ENCODE measurements around the gene RAB20. TPM values are rescaled to one million over a fixed set of nuclear protein-coding genes. Genes with fewer than 3 reads are reported as not detected.

The RAB20 gene
- total and polyA plus RNA-seq, 2 donors (not counting 1 experiment from before 2014, with no cell fraction given) = 2.4 to 4.6 TPM

GRCh38 chr13:110499621-110500281 is 61.8 kb downstream of the RAB20 start:
- H2AFZ ChIP-seq (ENCODE audit: insufficient read depth, low read depth, low read length, poor library complexity, severe bottlenecking) = no peak overlapping the region
- no peaks in the 10 kb centered on the region for H3K4me1 ChIP-seq (ENCODE audit: control insufficient read depth in 2 of 2, insufficient read depth in 2 of 2, low read length in 2 of 2)
- H3K27ac Mint-ChIP-seq = no peak overlapping the region
- peaks cover 1 to 10% (median 3%) of the 10 kb centered on the region in 3 donors for H3K9me3 ChIP-seq (ENCODE audit: control extremely low read depth in 1 of 3, control insufficient read depth in 2 of 3, insufficient read depth in 1 of 3, low read length in 2 of 3)
- ChIA-PET POLR2A (no interaction called here), CTCF (no interaction called here)
- no peaks in the 10 kb centered on the region for H4K20me1 ChIP-seq (ENCODE audit: control insufficient read depth, insufficient read depth, low read length, poor library complexity, severe bottlenecking)
- H3K4me3 ChIP-seq (ENCODE audit: control extremely low read depth in 1 of 5, extremely low read depth in 1 of 5, insufficient read depth in 1 of 5, low read depth in 2 of 5, low read length in 4 of 5) = no peak overlapping the region
- H3K79me2 ChIP-seq (ENCODE audit: control insufficient read depth, insufficient read depth, low read length) = no peaks in the 10 kb centered on the region
- H3K4me2 ChIP-seq (replicated peaks; ENCODE audit: low read depth, low read length, poor library complexity, severe bottlenecking) = no peak overlapping the region
- ATAC-seq (ENCODE audit: low read depth) (no peak), DNase-seq (no peak)
- H3K27me3 Mint-ChIP-seq = peaks cover 10% of the 10 kb centered on the region
- no peak overlapping the region for H3K9ac ChIP-seq (ENCODE audit: low read length)
- H3K27ac ChIP-seq (ENCODE audit: low read length in 2 of 2) = no peak overlapping the region
- no peak for TF ChIP-seq EZH2 (IDR thresholded peaks at IDR 0.05; ENCODE audit: borderline replicate concordance, insufficient read depth, low read depth, low read length, poor library complexity, severe bottlenecking)
- TF ChIP-seq CTCF (IDR thresholded peaks at IDR 0.05) = no peak
- WGBS (ENCODE audit: insufficient coverage) = 98% methylated on average over 5 of the region's 10 CpGs
- no peak overlapping the region for H3K4me3 Mint-ChIP-seq
- H3K9me3 Mint-ChIP-seq (ENCODE audit: insufficient read depth) = peaks cover 10% of the 10 kb centered on the region
- intact Hi-C loops (cut with micrococcal nuclease) = no loop called here
- no peaks in the 10 kb centered on the region for H3K36me3 ChIP-seq (replicated peaks in 1 of 2; ENCODE audit: control extremely low read depth in 1 of 2, control insufficient read depth in 1 of 2, extremely low read depth in 1 of 2, insufficient read depth in 2 of 2, low read length in 1 of 2)
- H3K4me1 Mint-ChIP-seq = no peaks in the 10 kb centered on the region
- peaks cover 0 to 4% (median 0%) of the 10 kb centered on the region in 4 experiments for H3K27me3 ChIP-seq (replicated peaks in 1 of 4; ENCODE audit: control extremely low read depth in 1 of 4, control insufficient read depth in 3 of 4, insufficient read depth in 4 of 4, low read length in 3 of 4)

GRCh38 chr13:110498765-110499164 is 62.8 kb downstream of the RAB20 start:
- Histone ChIP-seq H4K20me1 (ENCODE audit: control insufficient read depth, insufficient read depth, low read length, poor library complexity, severe bottlenecking) (no peaks in the 10 kb centered on the region), H3K27me3 (replicated peaks in 1 of 4; ENCODE audit: control extremely low read depth in 1 of 4, control insufficient read depth in 3 of 4, insufficient read depth in 4 of 4, low read length in 3 of 4) (peaks cover 0 to 4% (median 0%) of the 10 kb centered on the region in 4 experiments), H2AFZ (ENCODE audit: insufficient read depth, low read depth, low read length, poor library complexity, severe bottlenecking) (no peak overlapping the region), H3K9me3 (ENCODE audit: control extremely low read depth in 1 of 3, control insufficient read depth in 2 of 3, insufficient read depth in 1 of 3, low read length in 2 of 3) (peaks cover 1 to 10% (median 3%) of the 10 kb centered on the region in 3 donors), H3K9ac (ENCODE audit: low read length) (no peak overlapping the region), H3K4me2 (replicated peaks; ENCODE audit: low read depth, low read length, poor library complexity, severe bottlenecking) (no peak overlapping the region), H3K4me1 (ENCODE audit: control insufficient read depth in 2 of 2, insufficient read depth in 2 of 2, low read length in 2 of 2) (no peaks in the 10 kb centered on the region), H3K27ac (ENCODE audit: low read length in 2 of 2) (no peak overlapping the region), H3K79me2 (ENCODE audit: control insufficient read depth, insufficient read depth, low read length) (no peaks in the 10 kb centered on the region), H3K4me3 (ENCODE audit: control extremely low read depth in 1 of 5, extremely low read depth in 1 of 5, insufficient read depth in 1 of 5, low read depth in 2 of 5, low read length in 4 of 5) (no peak overlapping the region), H3K36me3 (replicated peaks in 1 of 2; ENCODE audit: control extremely low read depth in 1 of 2, control insufficient read depth in 1 of 2, extremely low read depth in 1 of 2, insufficient read depth in 2 of 2, low read length in 1 of 2) (no peaks in the 10 kb centered on the region)
- DNase-seq (no peak), ATAC-seq (ENCODE audit: low read depth) (no peak)
- no peak overlapping the region for H3K27ac Mint-ChIP-seq
- H3K4me3 Mint-ChIP-seq = no peak overlapping the region
- 92% methylated on average over 8 of the region's 10 CpGs for WGBS (ENCODE audit: insufficient coverage)
- TF ChIP-seq EZH2 (IDR thresholded peaks at IDR 0.05; ENCODE audit: borderline replicate concordance, insufficient read depth, low read depth, low read length, poor library complexity, severe bottlenecking) (no peak), CTCF (IDR thresholded peaks at IDR 0.05) (no peak)
- intact Hi-C loops (cut with micrococcal nuclease) = no loop called here
- H3K27me3 Mint-ChIP-seq = peaks cover 10% of the 10 kb centered on the region
- H3K4me1 Mint-ChIP-seq = no peaks in the 10 kb centered on the region
- ChIA-PET CTCF (no interaction called here), POLR2A (no interaction called here)
- H3K9me3 Mint-ChIP-seq (ENCODE audit: insufficient read depth) = peaks cover 10% of the 10 kb centered on the region
